Osteoblast (primary cell): ENCODE measurements around the gene SPEG. TPM values are rescaled to one million over a fixed set of nuclear protein-coding genes. Genes with fewer than 3 reads are reported as not detected.

Source experiments
- DNase-seq: peaks from one replicate; pipeline ENCODE4 v3.0.0; 2011; ENCODE audit warnings: low spot score, mixed read lengths; ENCODE audit not compliant: insufficient read length; ENCODE audit errors: missing footprints
- H2AFZ ChIP-seq: 2 replicates; pipeline ENCODE4 v1.6.0; 2011; ENCODE audit warnings: mild to moderate bottlenecking, low read length
- H3K27ac ChIP-seq: 2 replicates; pipeline ENCODE4 v1.5.1; 2011; ENCODE audit warnings: mild to moderate bottlenecking, low read depth, low read length, moderate library complexity
- H3K27me3 ChIP-seq: 2 replicates; pipeline ENCODE4 v1.6.0; 2012; ENCODE audit warnings: mild to moderate bottlenecking, control low read depth, inconsistent platforms, low read length, moderate library complexity; ENCODE audit not compliant: insufficient read depth
- H3K36me3 ChIP-seq: 2 replicates; pipeline ENCODE4 v1.5.1; 2011; ENCODE audit warnings: mild to moderate bottlenecking, low read length, control low read depth, moderate library complexity; ENCODE audit not compliant: insufficient read depth
- H3K4me1 ChIP-seq: 2 replicates; pipeline ENCODE4 v1.5.1; 2011; ENCODE audit warnings: mild to moderate bottlenecking, low read length, control low read depth, moderate library complexity; ENCODE audit not compliant: insufficient read depth
- H3K4me2 ChIP-seq: 2 replicates; pipeline ENCODE4 v1.6.0; 2011; ENCODE audit warnings: mild to moderate bottlenecking, low read length; ENCODE audit not compliant: insufficient read depth
- H3K4me3 ChIP-seq: fragments of 200-600 bp; sonication (generic); 3 replicates; pipeline ENCODE4 v1.5.1; 2012; ENCODE audit warnings: mild to moderate bottlenecking, low read length, inconsistent platforms; ENCODE audit not compliant: insufficient read depth
- H3K79me2 ChIP-seq: 2 replicates; pipeline ENCODE4 v1.6.0; 2012; ENCODE audit warnings: mild to moderate bottlenecking, low read length, control low read depth, inconsistent platforms; ENCODE audit not compliant: insufficient read depth
- H3K9me3 ChIP-seq: 2 replicates; pipeline ENCODE4 v1.5.1; 2011; ENCODE audit warnings: low read depth, low read length, control low read depth
- H4K20me1 ChIP-seq: 2 replicates; pipeline ENCODE4 v1.6.0; 2012; ENCODE audit warnings: mild to moderate bottlenecking, low read length, control low read depth; ENCODE audit not compliant: insufficient read depth
- total RNA-seq: library from RNA; depleted of rRNA; stranded (reverse); fragments of >200 nt; gene quantifications from 2 replicates; pipeline ENCODE4 v1.2.3, GENCODE V29; 2012
- TF ChIP-seq, protein P1 (sequence below): IDR thresholded peaks from 2 replicates; pipeline ENCODE4 v1.5.1; 2011; ENCODE audit warnings: mild to moderate bottlenecking, low read depth, low read length, moderate library complexity; ENCODE audit errors: extremely low read depth

Gene SPEG
- total RNA-seq, 1 donor, result 26.4 TPM

DNA sequence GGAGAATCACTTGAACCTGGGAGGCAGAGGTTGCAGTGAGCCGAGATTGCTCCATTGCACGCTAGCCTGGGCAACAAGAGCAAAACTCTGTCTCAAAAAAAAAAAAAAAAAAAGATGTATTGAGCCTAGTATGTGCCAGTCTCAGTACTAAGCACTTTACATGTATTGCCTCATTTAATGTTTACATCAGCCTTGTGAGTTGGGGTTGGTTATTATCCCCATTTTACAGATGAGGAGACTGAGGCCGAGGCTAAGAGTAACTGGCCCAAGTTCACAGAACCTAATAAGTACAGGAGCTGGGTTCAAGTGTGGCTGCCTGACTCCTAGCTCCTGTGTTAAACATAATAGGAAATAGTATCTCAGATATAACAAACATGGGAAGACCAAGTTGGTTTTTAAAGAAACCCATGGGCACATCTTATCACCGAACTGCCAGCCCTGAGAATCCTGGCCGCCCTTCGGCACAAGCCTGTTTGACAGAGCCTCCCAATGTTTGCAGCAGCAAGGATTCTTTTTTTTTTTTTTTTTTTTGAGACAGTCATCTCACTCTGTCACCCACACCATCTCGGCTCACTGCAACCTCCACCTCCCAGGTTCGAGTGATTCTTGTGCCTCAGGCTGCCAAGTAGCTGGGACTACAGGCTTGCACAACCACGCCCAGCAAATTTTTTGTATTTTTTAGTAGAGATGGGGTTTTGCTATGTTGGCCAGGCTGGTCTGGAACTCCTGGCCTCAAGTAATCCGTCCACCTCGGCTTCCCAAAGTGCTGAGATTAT is 39.8 kb downstream of the SPEG start:
- TF ChIP-seq, protein P1, sequence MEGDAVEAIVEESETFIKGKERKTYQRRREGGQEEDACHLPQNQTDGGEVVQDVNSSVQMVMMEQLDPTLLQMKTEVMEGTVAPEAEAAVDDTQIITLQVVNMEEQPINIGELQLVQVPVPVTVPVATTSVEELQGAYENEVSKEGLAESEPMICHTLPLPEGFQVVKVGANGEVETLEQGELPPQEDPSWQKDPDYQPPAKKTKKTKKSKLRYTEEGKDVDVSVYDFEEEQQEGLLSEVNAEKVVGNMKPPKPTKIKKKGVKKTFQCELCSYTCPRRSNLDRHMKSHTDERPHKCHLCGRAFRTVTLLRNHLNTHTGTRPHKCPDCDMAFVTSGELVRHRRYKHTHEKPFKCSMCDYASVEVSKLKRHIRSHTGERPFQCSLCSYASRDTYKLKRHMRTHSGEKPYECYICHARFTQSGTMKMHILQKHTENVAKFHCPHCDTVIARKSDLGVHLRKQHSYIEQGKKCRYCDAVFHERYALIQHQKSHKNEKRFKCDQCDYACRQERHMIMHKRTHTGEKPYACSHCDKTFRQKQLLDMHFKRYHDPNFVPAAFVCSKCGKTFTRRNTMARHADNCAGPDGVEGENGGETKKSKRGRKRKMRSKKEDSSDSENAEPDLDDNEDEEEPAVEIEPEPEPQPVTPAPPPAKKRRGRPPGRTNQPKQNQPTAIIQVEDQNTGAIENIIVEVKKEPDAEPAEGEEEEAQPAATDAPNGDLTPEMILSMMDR, result no peak
- Histone ChIP-seq H3K4me1 (peaks cover 5% of the 10 kb centered on the region), H3K4me3 (no peak overlapping the region), H3K36me3 (peaks cover 83% of the 10 kb centered on the region), H3K4me2 (no peak overlapping the region), H4K20me1 (no peaks in the 10 kb centered on the region), H3K27me3 (no peaks in the 10 kb centered on the region), H3K79me2 (no peaks in the 10 kb centered on the region), H2AFZ (no peak overlapping the region), H3K27ac (no peak overlapping the region), H3K9me3 (no peaks in the 10 kb centered on the region)
- no peak for DNase-seq

- Histone ChIP-seq H3K4me1 (no peaks in the 10 kb centered on the region), H3K4me2 (no peak overlapping the region), H3K79me2 (no peaks in the 10 kb centered on the region), H3K9me3 (no peaks in the 10 kb centered on the region), H3K36me3 (peaks cover 83% of the 10 kb centered on the region), H3K27me3 (no peaks in the 10 kb centered on the region), H4K20me1 (no peaks in the 10 kb centered on the region), H3K4me3 (no peak overlapping the region), H2AFZ (no peak overlapping the region), H3K27ac (no peak overlapping the region)
- DNase-seq, result no peak
- TF ChIP-seq, protein P1, result no peak
Observed at GRCh38 chr2:219475278-219475677, 40.6 kb downstream of the SPEG start.

DNA sequence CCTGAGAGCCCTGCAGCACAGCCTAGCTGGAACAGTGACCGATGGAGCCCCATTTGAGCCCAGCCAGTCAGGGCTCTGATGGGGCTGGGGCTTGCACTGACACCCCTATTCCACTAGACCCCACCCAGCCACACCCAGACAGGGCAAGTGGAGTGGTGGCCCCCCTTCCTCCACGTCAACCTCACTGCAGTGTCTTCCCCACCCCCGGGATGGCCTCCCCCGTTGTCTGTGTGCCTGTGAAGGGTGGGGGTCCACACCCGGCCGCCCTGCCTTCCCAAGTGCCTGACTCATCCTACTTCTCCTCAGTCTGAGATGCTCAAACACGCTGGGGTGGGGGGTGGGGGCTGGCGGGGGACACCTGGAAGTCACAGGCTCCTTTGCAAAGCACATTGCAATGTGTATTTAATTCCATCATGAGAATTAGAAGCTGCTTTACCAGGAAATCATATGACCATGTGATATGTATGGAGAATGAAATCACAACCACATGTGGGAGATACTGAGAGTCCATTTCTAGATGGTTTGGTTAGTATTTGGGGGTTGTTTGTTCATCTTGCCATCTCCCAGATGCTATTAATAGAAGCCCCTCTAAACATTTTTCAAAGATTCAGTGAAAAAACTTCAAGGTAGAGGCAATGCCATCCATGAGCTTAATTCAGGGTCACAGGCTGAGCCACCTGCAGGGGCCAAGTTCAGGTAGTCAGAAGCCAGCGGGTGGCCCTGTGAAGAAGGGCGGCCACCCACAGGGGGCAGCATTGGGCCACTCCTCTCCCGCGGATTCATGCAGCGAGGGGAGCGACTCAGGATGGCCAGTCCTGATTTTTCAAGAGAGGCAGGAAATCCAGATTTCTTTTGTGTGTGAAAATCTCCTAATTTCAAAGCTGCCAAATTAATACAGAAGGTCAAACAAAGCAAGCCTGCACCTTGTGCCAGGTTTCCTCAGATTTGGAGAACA is 41.3 kb downstream of the SPEG start:
- DNase-seq, result peak; percentile 98
- TF ChIP-seq, protein P1, result peak; percentile 81
- Histone ChIP-seq H4K20me1 (no peaks in the 10 kb centered on the region), H3K4me3 (no peak overlapping the region), H3K4me1 (no peaks in the 10 kb centered on the region), H2AFZ (no peak overlapping the region), H3K36me3 (peaks cover 81% of the 10 kb centered on the region), H3K27me3 (no peaks in the 10 kb centered on the region), H3K27ac (no peak overlapping the region), H3K4me2 (no peak overlapping the region), H3K9me3 (no peaks in the 10 kb centered on the region), H3K79me2 (no peaks in the 10 kb centered on the region)

- no peaks in the 10 kb centered on the region for H4K20me1 ChIP-seq
- TF ChIP-seq, protein P1, result no peak
- no peaks in the 10 kb centered on the region for H3K4me1 ChIP-seq
- no peak overlapping the region for H2AFZ ChIP-seq
- H3K27ac ChIP-seq, result no peak overlapping the region
- no peaks in the 10 kb centered on the region for H3K9me3 ChIP-seq
- H3K4me3 ChIP-seq, result no peak overlapping the region
- no peaks in the 10 kb centered on the region for H3K79me2 ChIP-seq
- no peak for DNase-seq
- no peaks in the 10 kb centered on the region for H3K27me3 ChIP-seq
- H3K4me2 ChIP-seq, result no peak overlapping the region
- peaks cover 81% of the 10 kb centered on the region for H3K36me3 ChIP-seq
Observed at GRCh38 chr2:219476652-219477151, 42.1 kb downstream of the SPEG start.
